AG04449 (cell line): ENCODE results near the gene DUSP3.

ENCODE experiments used
- CTCF ChIA-PET: fragments of 350-600 bp; formaldehyde crosslinking; extraction: SDS; loops from one replicate; lab custom pipeline; 2021; ENCODE audit warnings: antibody characterized with exemption; lab: Yijun Ruan, JAX
- POLR2A ChIA-PET: fragments of 400-600, 350-600 bp; formaldehyde crosslinking; extraction: SDS; loops from one replicate; lab custom pipeline; 2020; ENCODE audit warnings: antibody characterized with exemption, inconsistent platforms; lab: Yijun Ruan, JAX
- DNase-seq: peaks from one replicate; pipeline ENCODE4 v3.0.0-alpha.2; 2010; ENCODE audit warnings: low read depth, low spot score
- H3K4me3 ChIP-seq: 2 replicates; pipeline ENCODE4 v1.5.1; 2011; ENCODE audit warnings: low read depth, mild to moderate bottlenecking, control low read depth, low read length
- TF ChIP-seq, protein P1 (sequence below): IDR thresholded peaks from one replicate; pipeline ENCODE4 v1.5.1; 2011; ENCODE audit warnings: mild to moderate bottlenecking, moderate library complexity, low read length, control low read depth, inconsistent platforms; ENCODE audit not compliant: insufficient read depth; ENCODE audit errors: missing control alignments

DUSP3 gene

DNA sequence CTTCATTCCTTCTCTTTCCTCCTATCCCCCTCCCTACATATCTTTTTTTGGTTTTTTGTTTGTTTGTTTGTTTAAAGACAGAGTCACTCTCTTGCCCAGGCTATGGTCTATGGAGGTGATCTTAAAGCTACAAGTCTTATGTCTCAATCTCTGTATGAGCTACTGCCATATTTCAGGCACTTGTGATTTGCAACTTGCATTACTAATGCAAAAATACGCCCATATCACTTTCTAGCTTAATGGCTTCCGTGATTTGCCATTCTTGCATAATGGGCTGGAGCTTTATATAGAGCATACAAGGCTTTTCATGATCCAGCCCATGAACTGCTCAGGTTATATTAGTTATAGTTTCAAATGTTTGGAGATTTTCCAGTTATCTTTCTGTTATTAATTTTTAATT lies 9.0 kb upstream of the DUSP3 start:
- ChIA-PET POLR2A (no interaction called here), CTCF (interaction anchor here (1.0 to 1.1 kb wide), 2 partner anchors 16 to 22 kb away, joined by 3 to 4 read pairs; no protein-coding TSS in a partner anchor)
- no peak overlapping the region for H3K4me3 ChIP-seq
- DNase-seq: no peak
- TF ChIP-seq, protein P1, sequence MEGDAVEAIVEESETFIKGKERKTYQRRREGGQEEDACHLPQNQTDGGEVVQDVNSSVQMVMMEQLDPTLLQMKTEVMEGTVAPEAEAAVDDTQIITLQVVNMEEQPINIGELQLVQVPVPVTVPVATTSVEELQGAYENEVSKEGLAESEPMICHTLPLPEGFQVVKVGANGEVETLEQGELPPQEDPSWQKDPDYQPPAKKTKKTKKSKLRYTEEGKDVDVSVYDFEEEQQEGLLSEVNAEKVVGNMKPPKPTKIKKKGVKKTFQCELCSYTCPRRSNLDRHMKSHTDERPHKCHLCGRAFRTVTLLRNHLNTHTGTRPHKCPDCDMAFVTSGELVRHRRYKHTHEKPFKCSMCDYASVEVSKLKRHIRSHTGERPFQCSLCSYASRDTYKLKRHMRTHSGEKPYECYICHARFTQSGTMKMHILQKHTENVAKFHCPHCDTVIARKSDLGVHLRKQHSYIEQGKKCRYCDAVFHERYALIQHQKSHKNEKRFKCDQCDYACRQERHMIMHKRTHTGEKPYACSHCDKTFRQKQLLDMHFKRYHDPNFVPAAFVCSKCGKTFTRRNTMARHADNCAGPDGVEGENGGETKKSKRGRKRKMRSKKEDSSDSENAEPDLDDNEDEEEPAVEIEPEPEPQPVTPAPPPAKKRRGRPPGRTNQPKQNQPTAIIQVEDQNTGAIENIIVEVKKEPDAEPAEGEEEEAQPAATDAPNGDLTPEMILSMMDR: no peak

DNA sequence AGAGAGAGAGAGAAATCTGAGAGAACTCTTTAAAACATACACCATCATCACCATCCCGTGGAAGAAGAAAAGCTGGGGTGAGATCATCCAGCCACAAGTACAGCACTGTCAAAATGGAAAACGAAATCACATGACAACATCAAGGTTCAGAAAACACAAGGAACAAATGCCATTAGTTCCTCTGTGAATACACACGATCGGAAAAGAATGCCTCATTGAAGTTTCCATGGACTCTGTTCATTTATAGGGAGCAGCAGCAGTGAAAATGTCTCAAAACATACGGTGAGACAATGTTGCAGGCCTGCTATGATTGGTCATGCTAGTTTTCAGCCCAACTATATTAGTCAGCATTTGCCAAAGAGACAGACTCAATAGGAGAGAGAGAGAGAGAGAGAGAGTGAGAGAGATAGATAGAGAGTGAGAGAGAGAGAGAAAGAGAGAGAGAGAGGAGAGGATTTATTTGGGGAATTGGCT lies 5.9 kb upstream of the DUSP3 start:
- peak; percentile 55 for DNase-seq
- H3K4me3 ChIP-seq: no peak overlapping the region
- TF ChIP-seq, protein P1: no peak
- ChIA-PET POLR2A (no interaction called here), CTCF (interaction anchor here (0.9 to 1.5 kb wide), 3 partner anchors 15 to 62 kb away, joined by 3 to 6 read pairs (median 4); partner anchors contain the start of gene CD300LG)

DNA sequence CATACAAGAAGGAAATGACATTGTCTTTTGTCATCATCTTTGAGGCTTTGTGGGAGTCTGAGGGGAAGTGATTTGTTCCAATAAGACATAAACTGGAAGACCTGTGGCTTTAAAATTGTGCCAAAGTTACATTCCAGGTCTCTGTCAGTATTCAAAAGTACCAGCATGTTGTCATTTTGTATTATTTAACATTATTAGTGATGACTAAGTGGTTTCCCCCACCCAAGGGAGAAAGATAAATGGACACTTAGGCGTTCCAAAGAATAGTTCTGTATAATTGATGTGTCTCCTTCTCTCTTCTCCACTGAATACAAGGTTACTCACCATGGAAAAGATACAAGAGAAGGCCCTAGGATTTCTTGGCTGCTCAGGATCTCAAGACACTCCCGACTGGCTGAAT lies 5.3 kb upstream of the DUSP3 start:
- ChIA-PET CTCF (interaction anchor here (0.9 kb wide), 1 partner anchor 62 kb away, joined by 6 read pairs; the partner anchor contains the start of gene CD300LG), POLR2A (no interaction called here)
- H3K4me3 ChIP-seq: no peak overlapping the region
- TF ChIP-seq, protein P1: no peak
- DNase-seq: no peak

DNA sequence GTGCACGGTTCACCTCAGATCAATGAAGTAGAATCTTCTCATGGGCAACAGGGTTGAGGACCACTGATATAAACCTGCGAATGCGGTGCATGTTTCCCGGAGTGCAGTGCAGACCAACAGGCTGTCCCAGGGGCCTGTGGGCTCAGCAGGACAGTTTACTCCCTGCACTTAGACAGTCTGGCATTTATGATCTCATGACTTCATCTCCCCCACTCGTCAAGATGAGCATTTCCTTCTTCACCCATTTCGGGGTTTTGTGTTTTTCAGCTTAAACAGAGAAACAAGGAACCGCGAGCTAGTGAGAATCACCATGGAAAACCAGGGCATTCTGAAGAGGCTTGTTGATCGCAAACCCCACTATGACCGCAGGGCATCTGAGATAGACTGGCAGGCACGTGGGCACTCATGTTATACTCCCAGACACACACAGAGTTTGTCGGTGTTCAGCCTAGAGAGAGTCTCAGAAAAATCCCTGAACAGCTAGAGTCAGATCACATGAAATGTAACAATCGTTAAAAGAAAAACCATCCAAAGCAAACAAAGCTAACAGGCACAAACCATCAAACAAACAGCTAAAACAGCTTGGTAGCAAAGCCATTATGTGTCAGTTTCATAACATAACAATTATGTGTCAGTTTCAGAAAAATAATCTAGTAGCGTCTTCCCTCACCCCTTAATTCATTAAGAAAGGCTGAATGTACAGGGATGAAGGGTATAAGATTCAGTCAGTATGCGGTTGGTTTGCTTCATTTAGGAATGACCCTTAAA lies 4.3 kb upstream of the DUSP3 start:
- TF ChIP-seq, protein P1: no peak
- no peak overlapping the region for H3K4me3 ChIP-seq
- no peak for DNase-seq
- CTCF ChIA-PET: interaction anchor here (1.2 to 1.8 kb wide), 3 partner anchors 17 to 63 kb away, joined by 6 read pairs; partner anchors contain the start of gene CD300LG
- POLR2A ChIA-PET: no interaction called here

DNA sequence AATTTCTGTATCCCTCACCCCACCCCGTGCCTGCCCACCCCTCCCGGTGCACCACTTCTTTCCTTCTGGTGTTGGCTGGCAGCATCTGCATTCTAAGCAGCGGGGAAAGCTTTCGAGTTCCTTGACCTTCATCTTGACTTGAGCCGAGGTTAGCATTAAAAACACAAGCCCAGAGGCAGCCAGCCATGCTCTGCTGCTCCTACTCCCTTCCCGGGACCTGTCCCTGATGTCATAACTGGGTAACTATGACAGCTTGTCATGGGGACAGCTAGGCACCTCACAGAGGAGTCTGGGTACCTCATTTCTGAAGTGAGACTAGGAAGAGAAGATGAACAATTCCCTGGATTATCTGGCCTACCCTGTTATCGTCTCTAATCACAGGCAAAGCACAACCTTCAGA lies 1.4 kb upstream of the DUSP3 start, which contains the start of gene CFAP97D1:
TSS of gene CFAP97D1 (plus strand) at position 301 of the 400 bp plus-strand sequence. CDS start at position 329, 28 bp downstream.
- ChIA-PET CTCF (interaction anchor here (1.1 to 1.6 kb wide), 2 partner anchors 14 to 20 kb away, joined by 4 to 8 read pairs; no protein-coding TSS in a partner anchor), POLR2A (no interaction called here)
- DNase-seq: no peak
- peak within 1 kb of the TSS; percentile 66 for H3K4me3 ChIP-seq
- TF ChIP-seq, protein P1: no peak
